ENCODE results near the gene BDH1.

- no peak for TF ChIP-seq CTCF (IDR thresholded peaks at IDR 0.05; ENCODE audit: low read depth, low read length)
- TF ChIP-seq EZH2phosphoT487 (IDR thresholded peaks at IDR 0.05; ENCODE audit: low read depth) = no peak
Observed at GRCh38 chr3:197503652-197504051, 52.1 kb downstream of the BDH1 start.

Measured in OCI-LY3 (cell line).